Activated effector memory CD4-positive, alpha-beta T cell treated with Interleukin-2 at 50 U/mL for 16 hours (primary cell): Measurements from ENCODE around the gene NIM1K.
"Not testable (repeated sequence)": the region's sequence is repeated elsewhere in the genome, so short reads cannot be mapped to it uniquely, and the experiment has no call there.

ENCODE experiments used
- DNase-seq: peaks from one replicate; pipeline ENCODE4 v3.0.0-alpha.2; 2020

The NIM1K gene

GRCh38 chr5:43192558-43193180 is 644 bp downstream of the NIM1K start:
- no peak for DNase-seq

DNA sequence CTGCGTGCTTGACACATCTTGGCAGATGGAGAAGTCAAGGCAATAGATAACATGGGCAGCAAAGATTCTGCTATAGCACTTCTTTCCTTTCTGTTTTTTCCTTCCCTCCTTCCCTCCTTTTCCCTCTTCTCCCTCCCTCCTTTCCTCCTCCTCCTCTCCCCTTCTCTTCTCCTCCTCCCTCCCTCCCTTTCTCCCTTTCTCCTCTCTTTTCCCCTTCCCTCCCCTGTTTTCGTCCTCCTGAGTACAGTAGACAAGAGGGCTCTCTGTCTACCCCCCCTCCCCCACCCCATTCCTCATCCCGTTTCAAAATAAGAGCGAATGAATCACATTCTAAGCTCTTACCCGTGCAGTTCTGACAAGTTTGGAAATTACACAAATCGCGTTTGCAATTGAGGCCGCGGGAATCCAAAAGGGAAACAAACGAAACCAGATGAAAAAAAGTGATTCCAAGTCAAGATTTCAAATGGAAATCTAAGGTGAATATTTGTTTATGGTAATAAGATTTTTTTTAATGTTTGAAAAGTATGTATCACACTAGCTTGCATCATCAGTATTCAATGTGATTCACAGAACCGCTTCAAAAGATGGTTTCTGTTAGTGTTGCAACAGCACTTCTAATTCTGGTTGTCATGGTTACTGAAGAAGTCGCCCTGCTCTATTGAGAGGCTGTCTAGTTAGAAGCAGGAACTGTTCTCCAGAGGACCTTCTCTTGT is 1.3 kb downstream of the NIM1K start:
- no peak for DNase-seq

DNA sequence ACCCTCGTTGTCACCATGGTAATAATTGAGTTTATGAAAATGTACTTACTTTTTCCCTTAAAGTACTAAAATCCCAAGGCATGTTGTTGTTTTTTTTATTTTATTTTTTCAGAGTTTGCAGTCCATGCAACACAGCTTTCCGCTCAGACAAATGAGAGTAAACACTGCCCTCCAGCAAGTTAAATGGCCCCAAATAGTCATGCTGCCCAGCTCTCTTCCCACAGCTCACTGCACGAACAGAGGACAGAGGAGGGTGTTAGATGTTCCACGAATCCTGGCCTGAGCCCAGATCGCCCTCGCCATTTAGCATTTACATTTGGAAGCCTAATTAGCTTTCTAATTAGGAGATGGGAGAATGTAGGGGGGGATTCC is 1.9 kb downstream of the NIM1K start:
- DNase-seq, result no peak

- DNase-seq, result no peak
These were observed 3.7 kb downstream of the NIM1K start for GRCh38 chr5:43195670-43196265.

DNA sequence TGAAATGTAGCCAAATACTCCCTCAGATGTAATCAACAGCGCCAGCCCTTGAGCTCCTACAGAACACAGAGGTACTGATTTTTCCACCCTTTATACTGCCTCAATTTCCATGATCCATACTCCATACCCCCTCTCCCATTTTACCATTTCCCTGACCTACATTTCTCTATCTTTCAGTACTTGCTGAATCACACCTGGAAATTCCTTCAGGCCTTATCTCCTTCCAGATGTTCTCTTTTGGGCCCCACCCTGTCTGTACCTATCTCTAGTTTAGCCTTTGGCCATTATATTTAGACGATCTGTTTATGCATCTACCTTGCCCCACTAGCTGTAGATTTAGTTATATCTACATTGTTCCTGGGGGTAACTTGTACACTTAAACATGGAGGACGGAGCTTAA is 5.5 kb downstream of the NIM1K start:
- no peak for DNase-seq

DNA sequence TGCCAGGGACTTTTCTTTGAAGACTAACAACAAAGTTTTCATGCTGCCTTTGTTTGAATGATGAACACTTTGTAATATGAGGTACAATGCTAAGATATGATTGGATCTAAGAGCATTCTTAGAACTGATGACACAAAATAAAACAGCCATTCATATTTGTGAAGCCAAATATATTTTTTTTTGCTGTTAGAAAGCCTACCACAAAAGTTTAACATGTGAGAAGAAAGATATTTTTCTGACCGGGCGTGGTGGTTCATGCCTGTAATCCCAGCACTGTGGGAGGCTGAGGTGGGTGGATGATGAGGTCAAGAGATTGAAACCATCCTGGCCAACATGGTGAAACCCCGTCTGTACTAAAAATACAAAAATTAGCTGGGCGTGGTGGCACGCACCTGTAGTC is 9.4 kb downstream of the NIM1K start:
- DNase-seq, result not testable (repeated sequence)

DNA sequence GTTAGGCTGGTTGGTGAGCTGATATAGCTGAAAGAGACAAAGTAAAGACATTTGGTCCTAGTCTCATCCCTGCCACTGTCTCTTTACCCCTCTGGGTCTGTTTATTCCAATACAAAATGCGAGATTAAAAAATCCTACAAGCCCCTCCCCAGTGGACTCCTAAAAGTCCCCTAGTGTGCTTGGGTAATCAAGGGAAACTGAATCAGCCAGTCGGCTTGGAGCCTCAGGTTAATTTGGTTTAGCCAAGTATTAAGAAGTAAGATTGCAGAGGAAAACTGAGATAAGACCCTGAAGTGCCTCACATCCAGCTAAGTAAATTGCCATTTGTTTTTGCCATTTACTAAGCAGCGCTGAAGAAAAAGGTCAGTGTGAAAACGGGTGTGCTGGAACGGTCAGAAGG is 10.4 kb downstream of the NIM1K start:
- no peak for DNase-seq

- no peak for DNase-seq
These were observed 11.3 kb downstream of the NIM1K start for GRCh38 chr5:43203373-43203772.

- no peak for DNase-seq
These were observed 12.9 kb downstream of the NIM1K start for GRCh38 chr5:43204958-43205357.

GRCh38 chr5:43207601-43208000 is 15.6 kb downstream of the NIM1K start:
- DNase-seq, result no peak

DNA sequence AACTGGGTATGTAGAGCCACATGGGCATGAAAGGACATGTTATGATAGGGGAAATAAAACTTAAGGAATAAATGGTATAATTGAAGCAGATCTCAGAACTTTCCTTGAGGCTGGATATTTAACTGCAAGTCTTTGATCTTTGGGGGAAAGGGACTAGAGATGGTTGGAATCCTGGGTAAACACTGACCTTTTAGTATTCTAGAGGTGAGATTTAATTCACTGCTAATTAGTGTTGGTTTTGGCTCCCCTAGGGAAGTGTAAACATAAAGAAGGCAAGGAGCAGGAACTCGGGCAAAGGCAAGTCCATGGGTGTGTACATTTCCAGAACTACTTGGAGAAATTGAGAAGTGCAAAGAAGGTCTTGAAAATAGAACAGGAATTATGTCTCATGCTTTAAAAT is 16.6 kb downstream of the NIM1K start:
- no peak for DNase-seq

- no peak for DNase-seq
These were observed 17.0 kb downstream of the NIM1K start for GRCh38 chr5:43209060-43209459.

GRCh38 chr5:43209833-43210232 is 17.8 kb downstream of the NIM1K start:
- DNase-seq, result no peak

DNA sequence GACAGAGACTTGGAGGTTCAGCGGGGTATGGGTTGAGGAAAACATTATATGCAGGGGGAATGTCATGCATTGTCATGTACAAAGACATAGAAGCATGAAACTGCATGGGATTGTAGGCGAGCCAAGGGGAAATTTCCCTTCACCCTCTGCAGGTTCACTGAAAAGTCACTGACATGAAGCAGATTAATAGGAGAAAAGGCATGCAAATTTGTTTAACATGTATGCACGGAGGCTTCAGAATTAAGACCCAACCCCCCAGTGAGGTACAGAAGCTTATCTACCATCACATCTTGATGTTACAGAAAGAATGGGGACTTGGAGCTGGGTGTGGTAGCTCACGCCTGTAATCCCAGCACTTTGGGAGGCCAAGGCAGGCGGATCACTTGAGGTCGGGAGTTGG is 18.5 kb downstream of the NIM1K start:
- no peak for DNase-seq

GRCh38 chr5:43213951-43214350 is 21.9 kb downstream of the NIM1K start:
- no peak for DNase-seq

GRCh38 chr5:43215073-43215631 is 23.1 kb downstream of the NIM1K start:
- DNase-seq, result no peak

DNA sequence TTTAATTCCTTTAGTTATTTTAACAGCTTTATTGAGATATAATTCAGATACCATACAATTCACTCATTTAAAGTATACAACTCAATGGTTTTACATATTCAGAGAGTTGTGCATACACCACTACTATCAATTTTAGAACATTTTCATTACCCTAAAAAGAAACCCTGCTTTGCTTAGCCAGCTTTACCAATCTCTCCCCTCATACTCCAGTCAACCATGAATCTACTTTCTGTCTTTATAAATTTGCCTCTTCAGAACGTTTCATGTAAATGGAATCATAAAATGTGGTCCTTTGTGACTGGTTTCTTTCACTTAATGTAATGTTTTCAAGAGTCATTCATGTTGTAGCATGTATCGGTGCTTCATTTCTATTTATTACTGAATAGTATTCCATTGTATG is 24.9 kb downstream of the NIM1K start:
- no peak for DNase-seq

DNA sequence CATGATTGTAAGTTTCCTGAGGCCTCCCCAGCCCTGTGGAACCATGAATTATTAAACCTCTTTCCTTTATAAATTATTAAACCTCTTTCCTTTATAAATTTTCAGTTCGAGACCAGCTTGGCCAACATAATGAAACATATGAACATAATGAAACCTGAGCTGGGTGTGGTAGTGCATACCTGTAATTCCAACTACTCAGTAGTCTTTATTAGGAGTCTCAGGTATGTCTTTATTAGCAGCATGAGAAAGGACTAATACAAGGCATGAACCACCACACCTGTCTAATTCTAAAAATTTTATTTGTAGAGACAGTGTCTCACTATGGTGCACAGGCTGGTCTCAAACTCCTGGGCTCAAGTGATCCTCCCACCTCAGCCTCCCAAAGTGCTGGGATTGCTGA is 27.1 kb downstream of the NIM1K start:
- no peak for DNase-seq

- DNase-seq, result no peak
These were observed 29.5 kb downstream of the NIM1K start for GRCh38 chr5:43221502-43221901.

GRCh38 chr5:43225649-43226245 is 33.7 kb downstream of the NIM1K start:
- DNase-seq, result no peak

- DNase-seq, result no peak
These were observed 35.6 kb downstream of the NIM1K start for GRCh38 chr5:43227655-43228054.

DNA sequence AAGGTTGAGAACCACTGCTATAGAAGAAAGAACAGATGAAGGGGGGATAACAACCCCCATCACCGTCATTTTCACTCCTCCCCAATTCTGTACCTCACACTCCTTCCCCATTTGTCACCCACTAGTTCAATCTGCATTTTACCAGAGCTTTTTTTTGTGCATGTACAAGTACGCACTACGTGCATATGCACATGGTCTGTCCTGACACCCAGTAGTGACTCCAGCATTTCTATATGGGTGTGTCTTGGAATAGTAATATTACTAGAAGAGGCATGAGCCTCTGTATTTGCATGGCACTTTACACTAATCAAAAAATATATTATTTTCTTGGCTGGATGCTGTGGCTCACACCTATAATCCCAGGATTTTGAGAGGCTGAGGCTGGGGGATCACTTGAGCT is 38.7 kb downstream of the NIM1K start:
- DNase-seq, result no peak

GRCh38 chr5:43231977-43232376 is 40.0 kb downstream of the NIM1K start:
- DNase-seq, result no peak
